GM12873 (cell line): ENCODE results near the gene PPDPF.

Experiments
- CTCF ChIP-seq: IDR thresholded peaks from 2 replicates; pipeline ENCODE4 v1.5.1; 2012; ENCODE audit warnings: low read depth, mild to moderate bottlenecking, moderate library complexity, low read length, control low read depth; ENCODE audit not compliant: insufficient read depth; ENCODE audit errors: missing control alignments

PPDPF gene

GRCh38 chr20:63560856-63561609, 40.5 kb downstream of the PPDPF start:
- TF ChIP-seq CTCF, result no peak

GRCh38 chr20:63561624-63562396, 41.2 kb downstream of the PPDPF start:
- TF ChIP-seq CTCF, result no peak

- TF ChIP-seq CTCF, result no peak
Observed at GRCh38 chr20:63562461-63563224, 42.1 kb downstream of the PPDPF start.

GRCh38 chr20:63563225-63563935, 42.8 kb downstream of the PPDPF start:
- TF ChIP-seq CTCF, result no peak

- TF ChIP-seq CTCF, result no peak
Observed at GRCh38 chr20:63564036-63564810, 43.7 kb downstream of the PPDPF start.

GRCh38 chr20:63565021-63565698, 44.6 kb downstream of the PPDPF start:
- no peak for TF ChIP-seq CTCF
